ENCODE measurements around the gene ITSN1.

ITSN1 gene

DNA sequence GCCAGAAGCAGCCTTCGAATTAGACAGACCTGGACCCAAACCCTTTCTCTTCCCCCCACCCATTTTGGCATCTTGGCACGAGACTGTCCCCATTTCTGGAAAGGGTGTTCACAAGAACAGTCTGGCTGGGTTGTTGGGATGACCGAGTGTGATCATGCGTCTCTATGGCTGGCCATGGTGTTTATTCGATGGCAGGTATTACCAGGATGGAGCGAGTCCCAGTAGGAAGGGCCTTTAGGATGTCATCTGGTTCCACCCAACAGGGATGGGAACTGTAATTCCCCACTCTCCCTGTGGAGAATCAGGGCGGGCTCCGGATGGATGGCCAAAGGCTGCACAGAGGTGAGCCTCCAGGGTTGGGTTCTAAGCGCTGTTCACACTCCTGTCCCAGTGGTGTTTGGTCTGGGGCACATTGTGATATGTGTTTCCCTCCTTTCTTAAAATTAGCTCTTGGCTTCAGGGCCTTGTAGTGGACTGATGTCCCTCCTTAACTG lies 306.7 kb downstream of the ITSN1 start:
- H3K9me3 ChIP-seq: no peaks in the 10 kb centered on the region
- no peaks in the 10 kb centered on the region for H3K36me3 ChIP-seq
- peaks cover 11% of the 10 kb centered on the region for H3K4me1 ChIP-seq
- no peak for TF ChIP-seq CTCF (IDR thresholded peaks at IDR 0.05; ENCODE audit: low read depth, low read length)
- no peaks in the 10 kb centered on the region for H3K27me3 ChIP-seq
- DNase-seq: no peak
- no peak overlapping the region for H3K4me3 ChIP-seq (ENCODE audit: low read depth, low read length)
